Embryonic facial prominence (tissue), 1 donor: Measurements from ENCODE around the gene FKBP5.
"Not testable (repeated sequence)": the region's sequence is repeated elsewhere in the genome, so short reads cannot be mapped to it uniquely, and the experiment has no call there.

ENCODE experiments used
- DNase-seq: peaks from one replicate; pipeline ENCODE4 v3.0.0-alpha.2; 2016; ENCODE audit errors: extremely low spot score

FKBP5 gene

DNA sequence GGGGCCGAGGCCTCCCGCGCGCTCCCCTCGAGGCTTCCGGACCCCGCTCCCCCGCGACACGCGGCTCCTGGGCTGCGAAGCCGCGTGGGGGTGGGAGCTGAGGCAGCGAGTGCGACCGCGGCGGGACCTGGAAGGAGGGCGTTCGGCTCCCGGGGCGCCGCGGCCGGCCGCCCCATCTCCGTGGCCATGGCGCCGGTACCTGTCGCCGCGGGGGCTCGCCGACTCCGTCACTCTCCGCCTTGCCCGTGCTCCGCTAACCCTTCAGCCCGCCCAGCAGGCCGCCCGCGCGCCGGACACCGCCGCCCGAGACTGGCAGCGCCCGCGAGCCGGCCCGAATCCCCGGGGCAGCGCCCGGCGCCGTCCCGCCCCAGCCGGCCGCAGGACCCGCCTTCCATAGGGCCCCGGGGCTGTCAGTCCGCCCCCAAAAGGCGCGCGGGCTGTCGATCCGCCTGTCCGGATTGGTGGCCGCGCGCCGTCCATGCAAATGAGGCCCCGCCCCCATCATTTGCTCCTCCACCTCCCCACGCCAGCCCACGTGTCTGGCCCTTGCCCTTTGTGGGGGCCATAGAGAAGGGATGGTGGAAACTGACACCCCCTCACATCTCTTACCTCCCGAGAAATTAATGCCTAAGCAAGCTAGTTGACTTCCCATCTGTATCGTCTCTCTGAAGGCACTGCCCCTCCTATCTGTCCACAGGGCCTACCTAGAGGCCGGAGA, at the start of gene FKBP5:
Gene FKBP5, minus strand, starts transcription at position 311 of the 718 bp plus-strand sequence. CDS start 46,091 bp downstream, outside the sequence.
- peak; percentile 54 for DNase-seq

DNA sequence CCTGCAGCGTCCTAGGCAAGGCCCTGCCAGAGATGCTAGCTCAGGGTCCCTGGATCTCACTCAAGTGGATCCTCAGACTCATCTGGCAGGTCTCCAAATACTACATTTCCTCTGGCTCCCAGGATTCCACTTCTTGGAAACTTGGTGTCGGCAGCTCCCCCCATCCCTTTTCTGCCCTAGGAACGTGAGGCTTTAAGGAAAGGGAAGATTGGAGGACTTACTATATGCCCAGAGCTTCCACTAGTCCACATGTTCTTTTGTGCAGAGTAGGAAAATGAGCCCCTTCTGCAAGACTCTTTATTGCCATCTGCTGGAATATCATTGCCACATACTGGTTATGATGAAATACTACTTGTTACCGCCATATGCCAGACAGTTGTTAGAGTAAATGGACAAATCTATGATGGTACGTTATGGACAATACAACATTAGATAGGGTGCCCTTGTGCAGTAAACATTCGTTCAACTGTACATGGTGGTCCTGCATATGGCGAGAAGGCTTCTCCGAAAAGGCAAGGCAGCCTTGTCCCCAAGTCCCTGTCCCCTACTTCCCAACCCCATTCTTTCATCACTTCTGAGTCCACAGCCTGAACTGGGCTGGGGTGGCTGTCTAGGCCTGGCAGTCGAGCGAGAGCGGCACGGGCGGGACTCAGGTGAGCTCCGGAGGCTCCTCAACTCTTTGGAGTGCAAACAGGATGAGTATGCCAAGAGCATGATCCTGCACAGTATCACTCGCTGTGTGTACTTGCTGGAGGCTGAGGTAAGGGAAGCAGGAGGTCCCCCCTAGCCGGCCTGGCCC, 48.9 kb upstream of the FKBP5 start:
- peak; percentile 78 for DNase-seq

- DNase-seq, result no peak
Measured at GRCh38 chr6:35736982-35737412, 48.3 kb upstream of the FKBP5 start, which contains the start of gene ARMC12. ARMC12 (plus strand) TSS chr6:35737032; CDS start chr6:35737109, 77 bp downstream.

DNA sequence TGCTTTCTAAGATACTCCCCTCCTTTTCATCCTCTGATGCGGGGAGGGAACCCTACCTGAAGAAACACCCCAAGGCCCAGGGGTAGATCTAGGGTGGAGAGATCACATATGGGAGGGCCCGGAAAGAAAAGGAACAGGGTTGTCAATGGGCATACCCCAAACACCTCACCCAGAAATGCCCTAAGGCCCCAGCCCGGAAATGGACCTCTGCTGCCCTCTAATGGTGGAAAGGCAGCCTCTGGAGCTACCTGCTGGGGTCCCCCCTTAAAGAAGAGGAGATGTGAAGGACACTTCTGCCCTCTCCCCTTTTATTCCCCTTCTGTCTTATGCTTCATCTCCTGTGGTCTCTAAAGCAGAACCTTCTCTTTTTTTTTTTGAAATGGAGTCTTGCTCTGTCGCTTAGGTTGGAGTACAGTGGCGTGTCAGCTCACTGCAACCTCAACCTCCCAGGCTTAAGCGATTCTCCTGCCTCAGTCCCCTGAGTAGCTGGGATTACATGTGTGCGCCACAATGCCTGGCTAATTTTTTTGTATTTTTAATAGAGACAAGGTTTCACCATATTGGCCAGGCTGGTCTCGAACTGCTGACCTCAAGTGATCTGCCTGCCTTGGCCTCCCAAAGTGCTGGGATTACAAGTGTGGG, 47.7 kb upstream of the FKBP5 start:
- DNase-seq, result no peak

DNA sequence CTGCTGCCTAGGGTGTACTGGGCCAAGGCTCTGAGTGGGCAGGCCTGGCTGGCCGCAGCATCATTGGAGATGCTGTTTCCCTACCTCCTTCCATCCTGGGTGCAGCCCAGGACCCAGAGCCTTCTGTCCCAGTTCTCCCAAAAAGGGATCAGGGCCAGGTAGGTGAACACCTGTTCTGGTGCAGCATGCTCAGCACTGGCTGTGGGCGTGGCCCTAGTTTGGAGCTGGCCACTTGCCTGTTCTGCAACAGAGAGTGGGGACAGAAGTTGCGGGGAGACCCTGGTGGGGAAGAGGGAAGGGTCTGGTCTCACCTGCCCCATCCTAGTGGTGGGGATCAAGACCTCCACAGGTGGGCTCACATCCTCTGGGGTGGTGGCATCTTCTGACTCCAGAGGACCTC, 46.7 kb upstream of the FKBP5 start:
- no peak for DNase-seq

GRCh38 chr6:35734319-35734718, 45.6 kb upstream of the FKBP5 start:
- not testable (repeated sequence) for DNase-seq

GRCh38 chr6:35733633-35734032, 44.9 kb upstream of the FKBP5 start:
- no peak for DNase-seq

DNA sequence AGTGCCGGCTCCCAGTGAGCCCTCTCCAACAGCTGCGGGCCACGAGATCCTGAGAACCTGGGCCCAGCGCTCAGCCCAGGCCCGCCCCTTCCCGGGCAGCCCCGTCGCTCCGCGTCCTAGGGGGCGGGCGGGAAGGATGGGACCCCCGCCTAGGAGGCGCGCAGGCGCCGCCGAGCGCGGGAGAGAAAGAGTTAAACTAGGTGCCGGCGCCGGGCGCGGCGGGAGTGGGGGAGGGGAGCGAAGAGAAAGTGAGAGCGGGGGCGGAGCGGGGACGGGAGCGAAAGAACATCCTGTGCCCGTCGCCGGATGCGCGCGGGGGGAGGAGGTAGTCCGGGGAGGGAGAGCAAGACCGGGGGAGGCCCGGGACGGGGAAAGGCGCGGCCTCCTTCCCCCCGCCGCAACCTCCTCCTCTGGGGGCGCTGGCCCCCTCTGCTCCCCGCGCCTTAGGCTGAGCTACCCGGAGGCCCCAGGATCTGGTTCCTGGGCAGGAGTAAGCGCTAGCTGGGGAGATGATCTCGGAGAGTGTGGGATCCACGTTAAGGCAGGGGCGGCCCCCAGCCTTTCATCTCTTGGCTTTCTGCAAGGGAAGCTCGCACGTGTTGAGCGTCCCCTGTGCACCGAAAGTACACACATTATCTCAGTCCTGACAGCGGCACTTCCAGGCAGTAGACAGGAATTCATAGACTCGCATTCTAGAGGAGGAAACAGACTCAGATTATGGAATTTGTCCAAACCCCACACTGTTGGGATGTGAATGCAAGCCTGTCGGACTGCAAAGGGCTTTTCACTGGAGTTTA, 43.2 kb upstream of the FKBP5 start:
- peak; percentile 87 for DNase-seq

DNA sequence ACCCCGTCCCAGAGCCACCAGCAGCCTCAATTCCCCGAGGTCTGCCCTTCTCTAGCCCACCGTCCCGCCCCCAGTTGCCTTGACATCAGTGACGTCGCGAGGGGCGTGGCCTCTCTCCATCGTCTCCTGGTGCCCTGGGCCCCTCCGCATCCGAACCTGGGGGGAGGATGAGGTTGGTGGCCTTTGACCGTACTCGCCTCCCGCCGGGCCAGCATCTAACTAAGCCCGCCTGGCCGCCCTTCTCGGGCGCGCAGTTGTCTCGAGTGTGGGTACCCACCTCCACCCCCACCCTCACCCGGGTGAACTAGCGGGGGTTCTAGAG, 42.7 kb upstream of the FKBP5 start:
- DNase-seq, result no peak

DNA sequence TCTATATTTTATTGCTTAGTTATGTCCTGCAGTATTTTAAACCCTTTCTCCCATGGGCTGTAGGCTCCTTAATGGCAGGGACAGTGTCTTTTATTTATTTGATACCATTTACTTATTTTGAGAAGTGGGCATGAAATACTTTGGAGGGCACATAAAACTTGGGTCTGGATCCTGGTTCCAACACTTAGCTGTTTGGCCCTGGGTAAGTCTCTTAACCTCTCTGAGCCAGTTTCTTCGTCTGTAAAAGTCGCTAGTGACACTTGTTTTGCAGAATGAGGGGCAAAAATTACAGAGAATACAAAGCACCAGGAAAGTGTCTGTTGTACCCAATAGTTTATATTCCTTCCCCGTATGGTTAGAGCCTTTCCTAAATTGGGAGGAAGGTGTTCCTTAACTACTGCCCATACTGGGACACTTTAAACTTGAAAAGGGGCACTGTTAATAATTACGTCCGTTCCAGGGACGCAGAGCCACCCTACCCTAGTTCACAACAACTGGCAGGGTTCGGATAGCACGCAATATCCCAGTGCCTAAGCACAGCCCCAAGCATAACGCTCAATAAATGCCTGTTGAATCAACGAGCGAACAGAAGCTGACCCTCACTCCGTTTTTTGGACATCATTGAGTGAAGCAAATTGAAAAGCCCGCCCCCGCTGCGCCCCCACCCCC, 42.2 kb upstream of the FKBP5 start:
- no peak for DNase-seq

DNA sequence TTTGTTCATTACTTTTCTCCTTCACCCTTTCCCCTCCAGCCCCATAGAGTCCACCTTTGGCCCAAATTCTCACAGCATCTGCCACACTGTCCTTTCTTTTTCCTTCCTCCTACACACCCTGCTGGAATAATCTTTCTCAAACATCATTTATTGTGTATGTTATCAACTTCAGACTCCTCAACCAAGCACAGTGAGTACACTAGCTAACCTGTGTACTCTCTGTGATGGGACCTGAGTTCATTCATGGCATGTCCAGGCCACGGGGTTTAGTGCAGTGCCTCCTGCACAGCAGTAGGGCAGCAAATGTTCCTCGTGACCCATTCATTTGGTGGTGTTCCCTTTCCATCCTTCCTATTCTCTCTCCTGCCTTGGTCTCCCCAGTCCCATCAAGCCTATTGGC, 41.0 kb upstream of the FKBP5 start:
- DNase-seq, result no peak

GRCh38 chr6:35728683-35729678, 40.3 kb upstream of the FKBP5 start:
- no peak for DNase-seq

GRCh38 chr6:35727935-35728682, 39.4 kb upstream of the FKBP5 start:
- peak; percentile 83 for DNase-seq

DNA sequence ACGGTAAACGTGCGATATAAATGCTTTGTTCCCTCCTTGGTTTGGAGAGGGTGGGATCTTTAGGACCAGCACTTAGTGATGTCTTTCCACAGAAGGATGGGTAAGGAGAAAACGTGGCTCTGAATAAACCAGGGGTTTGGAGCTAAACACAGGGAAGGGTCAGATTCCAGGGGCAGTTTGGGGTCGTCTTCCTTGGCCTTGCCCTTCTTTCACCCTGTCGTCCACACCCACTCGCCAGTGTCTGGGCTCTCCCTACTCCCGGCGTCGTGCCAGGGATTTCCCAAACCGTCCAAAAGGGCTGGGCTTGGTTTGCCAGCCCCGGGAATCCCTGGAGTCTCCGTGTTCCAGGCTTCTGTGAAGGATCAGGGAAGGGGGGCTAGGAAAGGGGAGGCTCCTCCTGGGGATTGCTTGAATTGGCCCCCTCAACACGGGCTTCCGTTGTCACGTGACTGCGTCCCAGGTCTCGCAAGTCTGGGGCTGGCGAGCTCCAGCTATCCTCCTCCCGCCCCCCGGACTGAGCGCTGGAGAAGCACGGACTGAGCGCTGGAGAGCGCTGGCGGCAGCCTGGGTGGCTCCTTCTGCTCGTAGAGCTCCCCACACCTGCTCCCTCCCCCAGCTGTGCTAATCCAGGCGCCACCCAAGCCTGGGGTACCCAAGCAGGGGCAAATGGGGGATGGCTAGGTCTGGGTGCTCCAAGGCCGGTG, 38.7 kb upstream of the FKBP5 start:
- DNase-seq, result no peak

DNA sequence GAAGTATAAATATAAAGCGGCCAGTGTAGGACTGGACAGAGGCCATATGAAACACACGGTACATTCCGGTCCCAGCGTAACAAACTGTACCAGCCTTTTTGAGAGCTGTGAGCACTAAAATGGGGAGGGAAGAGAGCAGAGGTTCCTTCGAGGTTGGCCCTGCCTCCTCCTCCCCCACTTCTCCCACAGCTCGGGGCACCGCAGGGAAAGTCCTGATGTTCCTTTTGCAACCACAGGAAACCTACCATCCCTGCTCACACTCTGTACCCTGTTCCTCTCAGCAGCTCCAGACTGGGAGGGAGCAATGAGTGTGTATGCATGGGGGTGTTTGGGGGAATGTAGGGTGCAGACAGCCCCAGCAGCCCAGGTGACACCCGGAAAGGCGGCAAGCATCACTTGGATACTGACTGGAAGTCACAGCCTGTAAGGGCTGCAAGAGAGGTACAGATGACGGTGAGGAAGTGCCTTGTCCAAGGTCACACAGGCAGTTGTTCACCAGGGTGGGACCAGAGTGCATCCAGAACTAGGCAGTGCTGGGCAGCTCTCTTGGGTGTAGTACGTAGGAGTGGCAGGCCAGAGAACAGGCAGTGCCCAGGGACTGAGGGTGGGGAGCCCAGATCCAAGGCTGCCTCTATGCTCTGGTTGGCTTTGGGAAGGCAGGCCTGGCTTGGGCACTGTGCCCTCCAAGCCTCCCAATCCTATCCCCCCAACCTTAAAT, 37.2 kb upstream of the FKBP5 start:
- DNase-seq, result no peak

- no peak for DNase-seq
Measured at GRCh38 chr6:35725081-35725708, 36.5 kb upstream of the FKBP5 start.

- no peak for DNase-seq
Measured at GRCh38 chr6:35724471-35724870, 35.8 kb upstream of the FKBP5 start.

DNA sequence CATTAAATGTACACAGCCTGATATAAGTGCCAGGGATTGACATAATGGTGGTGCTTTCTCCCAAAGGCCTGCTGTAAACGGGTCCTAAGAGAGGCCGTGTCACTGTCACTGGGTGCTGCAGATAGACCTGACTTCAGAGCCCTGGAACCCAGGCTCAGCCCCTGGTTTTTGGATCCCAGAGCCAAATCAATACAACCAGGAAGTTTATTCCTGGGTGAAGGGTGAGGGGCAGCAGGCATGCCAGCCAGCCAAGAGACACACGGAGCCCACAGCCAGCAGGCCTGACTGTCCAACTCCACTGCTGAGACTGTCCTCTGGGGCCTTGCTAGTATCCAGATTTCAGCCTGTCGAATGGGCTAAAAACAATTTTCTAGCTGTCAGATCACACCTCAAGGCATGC, 35.3 kb upstream of the FKBP5 start:
- DNase-seq, result no peak
